ENCODE data around the gene CTCFL. TPM values are rescaled to one million over a fixed set of nuclear protein-coding genes. Genes with fewer than 3 reads are reported as not detected.
"Not testable (repeated sequence)": the region's sequence is repeated elsewhere in the genome, so short reads cannot be mapped to it uniquely, and the experiment has no call there.

The CTCFL gene
- total RNA-seq, 1 donor from 2014 or later = 0.07 TPM

- peaks cover 23% of the 10 kb centered on the region for H3K27me3 Mint-ChIP-seq
- no peak overlapping the region for H3K4me3 Mint-ChIP-seq
- H3K27ac Mint-ChIP-seq = no peak overlapping the region
- H3K9me3 Mint-ChIP-seq = no peaks in the 10 kb centered on the region
- peaks cover 20% of the 10 kb centered on the region for H3K4me1 Mint-ChIP-seq (ENCODE audit: unreplicated experiment)
- no peaks in the 10 kb centered on the region for H3K36me3 Mint-ChIP-seq
- TF ChIP-seq, protein P1, sequence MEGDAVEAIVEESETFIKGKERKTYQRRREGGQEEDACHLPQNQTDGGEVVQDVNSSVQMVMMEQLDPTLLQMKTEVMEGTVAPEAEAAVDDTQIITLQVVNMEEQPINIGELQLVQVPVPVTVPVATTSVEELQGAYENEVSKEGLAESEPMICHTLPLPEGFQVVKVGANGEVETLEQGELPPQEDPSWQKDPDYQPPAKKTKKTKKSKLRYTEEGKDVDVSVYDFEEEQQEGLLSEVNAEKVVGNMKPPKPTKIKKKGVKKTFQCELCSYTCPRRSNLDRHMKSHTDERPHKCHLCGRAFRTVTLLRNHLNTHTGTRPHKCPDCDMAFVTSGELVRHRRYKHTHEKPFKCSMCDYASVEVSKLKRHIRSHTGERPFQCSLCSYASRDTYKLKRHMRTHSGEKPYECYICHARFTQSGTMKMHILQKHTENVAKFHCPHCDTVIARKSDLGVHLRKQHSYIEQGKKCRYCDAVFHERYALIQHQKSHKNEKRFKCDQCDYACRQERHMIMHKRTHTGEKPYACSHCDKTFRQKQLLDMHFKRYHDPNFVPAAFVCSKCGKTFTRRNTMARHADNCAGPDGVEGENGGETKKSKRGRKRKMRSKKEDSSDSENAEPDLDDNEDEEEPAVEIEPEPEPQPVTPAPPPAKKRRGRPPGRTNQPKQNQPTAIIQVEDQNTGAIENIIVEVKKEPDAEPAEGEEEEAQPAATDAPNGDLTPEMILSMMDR (conservative IDR thresholded peaks at IDR 0.05) = no peak
- no peak for DNase-seq (ENCODE audit: extremely low spot score, unreplicated experiment)
Observed at GRCh38 chr20:57513199-57513598, 11.7 kb downstream of the CTCFL start.

DNA sequence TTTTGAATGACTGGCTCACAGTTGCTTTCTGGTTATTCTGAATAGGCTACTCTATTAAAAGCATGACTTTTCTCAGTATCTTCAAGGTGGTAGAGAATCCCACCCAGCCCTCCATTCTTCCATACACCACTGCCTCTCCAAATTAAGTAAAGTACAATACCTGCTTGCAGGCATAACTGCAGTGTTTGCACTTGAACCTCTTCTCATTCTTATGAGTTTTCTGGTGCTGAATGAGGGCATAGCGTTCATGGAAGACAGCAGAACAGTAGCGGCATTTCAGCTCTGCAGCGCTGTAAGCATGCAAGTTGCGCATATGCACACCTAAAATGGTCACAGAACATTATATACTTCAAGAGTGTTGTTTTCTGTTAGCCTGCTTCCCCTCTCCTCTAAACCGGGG lies 12.5 kb downstream of the CTCFL start:
- no peak for DNase-seq (ENCODE audit: extremely low spot score, unreplicated experiment)
- no peaks in the 10 kb centered on the region for H3K36me3 Mint-ChIP-seq
- H3K27ac Mint-ChIP-seq = no peak overlapping the region
- H3K27me3 Mint-ChIP-seq = peaks cover 23% of the 10 kb centered on the region
- H3K4me3 Mint-ChIP-seq = no peak overlapping the region
- H3K4me1 Mint-ChIP-seq (ENCODE audit: unreplicated experiment) = peaks cover 20% of the 10 kb centered on the region
- TF ChIP-seq, protein P1 (conservative IDR thresholded peaks at IDR 0.05) = no peak
- no peaks in the 10 kb centered on the region for H3K9me3 Mint-ChIP-seq

DNA sequence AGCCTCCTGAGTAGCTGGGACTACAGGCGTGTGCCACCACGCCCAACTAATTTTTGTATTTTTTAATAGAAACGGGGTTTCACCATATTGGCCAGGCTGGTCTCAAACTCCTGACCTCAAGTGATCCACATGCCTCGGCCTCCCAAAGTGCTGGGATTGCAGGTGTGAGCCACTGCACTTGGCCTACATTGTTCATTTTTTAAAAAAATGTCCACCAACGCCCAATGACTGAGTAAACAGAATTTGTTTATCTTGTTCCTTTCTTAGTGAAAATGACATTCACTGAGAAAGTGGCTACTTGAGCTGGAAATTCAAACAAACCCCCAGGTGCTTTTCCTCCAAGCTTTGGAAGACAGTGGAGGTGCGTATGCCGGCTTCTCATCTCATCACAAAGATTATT lies 13.2 kb downstream of the CTCFL start:
- H3K9me3 Mint-ChIP-seq; H3K4me3 Mint-ChIP-seq; H3K27ac Mint-ChIP-seq; DNase-seq (ENCODE audit: extremely low spot score, unreplicated experiment); H3K36me3 Mint-ChIP-seq: not testable (repeated sequence)
- H3K27me3 Mint-ChIP-seq = peaks cover 19% of the 10 kb centered on the region
- H3K4me1 Mint-ChIP-seq (ENCODE audit: unreplicated experiment) = peaks cover 20% of the 10 kb centered on the region

- Mint-ChIP-seq H3K4me1 (ENCODE audit: unreplicated experiment) (peaks cover 23% of the 10 kb centered on the region), H3K27ac (peak overlapping the region; percentile 4), H3K4me3 (no peak overlapping the region), H3K36me3 (no peaks in the 10 kb centered on the region), H3K9me3 (no peaks in the 10 kb centered on the region), H3K27me3 (peaks cover 15% of the 10 kb centered on the region)
- no peak for DNase-seq (ENCODE audit: extremely low spot score, unreplicated experiment)
- TF ChIP-seq, protein P1 (conservative IDR thresholded peaks at IDR 0.05) = peak; percentile 59
Observed at GRCh38 chr20:57509665-57510237, 15.2 kb downstream of the CTCFL start.

- TF ChIP-seq, protein P1 (conservative IDR thresholded peaks at IDR 0.05) = no peak
- Mint-ChIP-seq H3K27ac (no peak overlapping the region), H3K4me1 (ENCODE audit: unreplicated experiment) (peaks cover 16% of the 10 kb centered on the region), H3K4me3 (no peak overlapping the region), H3K9me3 (no peaks in the 10 kb centered on the region), H3K27me3 (peaks cover 10% of the 10 kb centered on the region), H3K36me3 (no peaks in the 10 kb centered on the region)
- no peak for DNase-seq (ENCODE audit: extremely low spot score, unreplicated experiment)
Observed at GRCh38 chr20:57508831-57509230, 16.1 kb downstream of the CTCFL start.

DNA sequence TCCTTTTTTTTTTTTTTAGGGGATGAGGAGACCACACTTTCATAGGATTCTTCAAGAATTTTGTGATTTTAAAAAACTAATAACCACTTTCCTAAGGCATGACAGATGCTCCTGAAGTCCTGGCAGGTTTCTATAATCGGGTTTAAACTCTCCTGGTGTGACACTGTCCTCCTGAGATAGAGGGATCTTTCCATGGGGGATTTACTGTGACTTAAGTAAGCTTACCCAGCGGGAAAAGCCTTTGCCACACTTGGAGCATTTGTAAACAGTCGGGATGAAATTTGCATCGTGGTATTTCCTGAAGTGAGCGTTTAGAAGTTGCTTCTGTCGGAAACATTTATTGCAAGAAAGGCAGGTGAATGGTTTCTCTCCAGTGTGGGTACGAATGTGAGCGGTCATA lies 16.6 kb downstream of the CTCFL start:
- Mint-ChIP-seq H3K27ac (no peak overlapping the region), H3K4me3 (no peak overlapping the region), H3K27me3 (peaks cover 10% of the 10 kb centered on the region), H3K4me1 (ENCODE audit: unreplicated experiment) (peaks cover 16% of the 10 kb centered on the region), H3K36me3 (no peaks in the 10 kb centered on the region), H3K9me3 (no peaks in the 10 kb centered on the region)
- DNase-seq (ENCODE audit: extremely low spot score, unreplicated experiment) = no peak
- TF ChIP-seq, protein P1 (conservative IDR thresholded peaks at IDR 0.05) = no peak
